Measurements from ENCODE around the gene PIP4K2C. TPM values are rescaled to one million over a fixed set of nuclear protein-coding genes. Genes with fewer than 3 reads are reported as not detected.
"Not testable (repeated sequence)": the region's sequence is repeated elsewhere in the genome, so short reads cannot be mapped to it uniquely, and the experiment has no call there.

The PIP4K2C gene
- polyA plus RNA-seq, 6 donors from 2014 or later: 15.8 to 42.0 (median 19.1) TPM

DNA sequence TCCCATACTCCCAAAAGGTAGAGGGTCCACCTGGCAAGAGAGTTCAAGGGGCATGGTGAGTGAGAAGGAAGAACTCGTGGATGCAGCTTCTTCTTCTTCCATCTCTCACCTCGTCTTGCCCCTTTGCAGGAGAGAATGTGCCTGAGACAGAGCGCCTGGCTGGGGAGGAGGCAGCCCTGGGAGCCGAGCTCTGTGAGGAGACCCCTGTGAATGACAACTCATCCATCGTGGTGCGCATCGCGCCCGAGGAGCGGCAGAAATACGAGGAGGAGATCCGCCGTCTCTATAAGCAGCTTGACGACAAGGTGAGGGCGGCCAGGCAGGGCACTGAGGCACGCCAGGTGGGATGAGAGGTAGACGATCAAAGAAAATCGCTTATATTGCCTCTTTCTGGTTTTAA is 21.1 kb upstream of the PIP4K2C start:
- Mint-ChIP-seq H3K4me1 (no peaks in the 10 kb centered on the region), H3K36me3 (no peaks in the 10 kb centered on the region), H3K4me3 (no peak overlapping the region), H3K27ac (peak overlapping the region in 1 of 6 donors; percentile 37), H3K9me3 (peaks cover 0 to under 1% (median 0%) of the 10 kb centered on the region in 7 donors), H3K27me3 (peaks cover 18 to 48% (median 45%) of the 10 kb centered on the region in 3 donors)
- DNase-seq (no peak), ATAC-seq (ENCODE audit: low read depth in 2 of 2) (no peak)

DNA sequence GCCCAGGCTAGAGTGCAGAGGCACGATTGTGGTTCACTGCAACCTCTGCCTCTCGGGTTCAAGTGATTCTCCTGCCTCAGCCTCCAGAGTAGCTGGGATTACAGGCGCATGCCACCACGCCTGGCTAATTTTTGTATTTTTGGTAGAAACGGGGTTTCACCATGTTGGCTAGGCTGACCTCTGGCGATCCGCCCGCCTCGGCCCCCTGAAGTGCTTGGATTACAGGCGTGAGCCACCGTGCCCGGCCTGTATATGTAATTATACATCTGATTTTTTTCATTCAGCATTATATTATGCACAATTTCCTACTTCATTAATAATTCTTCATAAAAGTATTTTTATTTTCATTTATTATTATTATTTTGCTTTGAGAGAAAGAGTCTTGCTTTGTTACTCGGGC is 20.6 kb upstream of the PIP4K2C start:
- not testable (repeated sequence) for H3K4me1 Mint-ChIP-seq; H3K27ac Mint-ChIP-seq; H3K4me3 Mint-ChIP-seq; DNase-seq; H3K9me3 Mint-ChIP-seq; H3K36me3 Mint-ChIP-seq; ATAC-seq (ENCODE audit: low read depth in 2 of 2)
- H3K27me3 Mint-ChIP-seq: peaks cover 17 to 52% (median 45%) of the 10 kb centered on the region in 3 donors

DNA sequence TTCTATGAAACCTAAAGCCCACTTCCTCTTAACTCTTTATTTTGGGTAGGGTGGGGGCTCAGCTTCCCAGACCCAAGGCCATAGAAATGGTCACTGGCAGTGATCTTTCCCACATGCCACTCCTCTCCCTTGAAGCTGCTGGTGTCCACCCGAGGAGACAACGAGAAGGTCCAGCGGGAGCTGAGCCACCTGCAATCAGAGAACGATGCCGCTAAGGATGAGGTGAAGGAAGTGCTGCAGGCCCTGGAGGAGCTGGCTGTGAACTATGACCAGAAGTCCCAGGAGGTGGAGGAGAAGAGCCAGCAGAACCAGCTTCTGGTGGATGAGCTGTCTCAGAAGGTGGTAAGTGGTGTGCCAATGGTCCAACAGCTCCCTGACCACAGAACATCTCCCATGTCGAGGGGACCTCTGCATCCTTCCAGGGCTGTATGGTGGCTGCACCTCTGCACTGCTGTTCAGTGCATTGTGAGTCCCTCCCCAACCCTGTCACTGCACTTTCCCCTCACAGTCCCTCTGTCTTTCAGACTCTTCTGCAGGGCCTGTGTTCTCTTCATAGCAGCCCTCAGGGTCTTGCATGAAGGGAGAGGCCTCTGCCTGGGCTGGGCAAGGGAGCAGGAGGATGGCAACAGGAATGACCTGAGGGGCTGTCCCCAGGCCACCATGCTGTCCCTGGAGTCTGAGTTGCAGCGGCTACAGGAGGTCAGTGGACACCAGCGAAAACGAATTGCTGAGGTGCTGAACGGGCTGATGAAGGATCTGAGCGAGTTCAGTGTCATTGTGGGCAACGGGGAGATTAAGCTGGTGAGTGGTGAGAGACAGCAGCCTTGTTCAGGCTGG is 18.8 kb upstream of the PIP4K2C start:
- Mint-ChIP-seq H3K9me3 (no peaks in the 10 kb centered on the region), H3K4me3 (no peak overlapping the region), H3K36me3 (no peaks in the 10 kb centered on the region), H3K4me1 (no peaks in the 10 kb centered on the region), H3K27ac (peak overlapping the region in 1 of 6 donors; percentile 72), H3K27me3 (peaks cover 30 to 66% (median 48%) of the 10 kb centered on the region in 3 donors)
- ATAC-seq (ENCODE audit: low read depth in 2 of 2) (no peak), DNase-seq (no peak)

DNA sequence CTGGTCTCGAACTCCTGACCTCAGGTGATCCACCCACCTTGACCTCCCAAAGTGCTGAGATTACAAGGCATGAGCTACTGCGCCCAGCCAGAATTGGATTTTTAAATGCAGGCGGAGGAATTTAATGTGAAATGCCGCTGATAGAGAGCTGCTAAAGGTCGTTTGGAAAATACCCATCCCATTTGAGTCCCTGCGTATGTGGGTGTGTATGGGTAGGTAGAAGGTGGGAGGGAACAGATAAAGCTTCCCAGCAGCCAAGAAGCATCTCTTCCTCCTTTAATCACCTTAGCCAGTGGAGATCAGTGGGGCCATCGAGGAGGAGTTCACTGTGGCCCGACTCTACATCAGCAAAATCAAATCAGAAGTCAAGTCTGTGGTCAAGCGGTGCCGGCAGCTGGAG is 16.2 kb upstream of the PIP4K2C start:
- H3K36me3 Mint-ChIP-seq: no peaks in the 10 kb centered on the region
- no peaks in the 10 kb centered on the region for H3K4me1 Mint-ChIP-seq
- DNase-seq (no peak), ATAC-seq (ENCODE audit: low read depth in 2 of 2) (no peak)
- H3K27me3 Mint-ChIP-seq: peaks cover 19 to 52% (median 25%) of the 10 kb centered on the region in 3 donors
- H3K4me3 Mint-ChIP-seq: no peak overlapping the region
- peak overlapping the region in 1 of 6 donors; percentile 49 for H3K27ac Mint-ChIP-seq
- no peaks in the 10 kb centered on the region for H3K9me3 Mint-ChIP-seq

DNA sequence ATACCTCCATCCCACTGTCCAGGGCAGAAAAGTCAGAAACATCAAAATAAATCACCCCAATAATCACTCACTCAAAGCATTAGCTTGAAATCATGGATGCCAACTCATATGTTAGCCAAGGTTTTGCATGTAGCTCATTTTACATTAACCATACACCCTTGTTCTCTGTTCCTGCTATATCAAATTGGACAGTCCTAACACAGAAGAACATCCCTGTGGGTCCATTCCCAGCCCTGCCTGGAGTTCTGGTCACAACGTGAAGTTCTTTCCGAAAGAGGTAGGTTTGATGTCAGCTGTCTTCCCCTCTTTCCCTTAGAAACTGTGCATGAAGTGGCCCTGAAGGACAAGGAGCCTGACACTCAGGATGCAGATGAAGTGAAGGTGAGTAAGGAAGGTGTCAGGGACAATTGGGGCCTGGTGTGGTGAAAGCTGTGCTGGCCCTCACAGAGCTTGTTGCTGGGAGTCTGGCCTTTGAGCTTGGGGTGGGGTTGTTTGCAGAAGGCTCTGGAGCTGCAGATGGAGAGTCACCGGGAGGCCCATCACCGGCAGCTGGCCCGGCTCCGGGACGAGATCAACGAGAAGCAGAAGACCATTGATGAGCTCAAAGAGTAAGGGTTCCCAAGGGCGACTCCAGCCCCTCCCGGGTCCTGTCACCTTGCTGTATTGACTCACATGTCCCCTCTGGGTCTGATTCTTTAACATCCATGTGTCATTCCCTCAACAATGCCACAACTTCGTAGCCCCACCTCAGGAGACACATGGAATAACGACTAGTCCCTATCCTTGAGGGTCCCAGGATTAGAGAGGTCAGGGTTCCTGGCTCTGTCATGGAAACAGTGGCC is 15.0 kb upstream of the PIP4K2C start:
- H3K4me1 Mint-ChIP-seq: no peaks in the 10 kb centered on the region
- DNase-seq: no peak
- H3K9me3 Mint-ChIP-seq: no peaks in the 10 kb centered on the region
- peak overlapping the region in 1 of 6 donors; percentile 85 for H3K27ac Mint-ChIP-seq
- peaks cover 20 to 63% (median 30%) of the 10 kb centered on the region in 3 donors for H3K27me3 Mint-ChIP-seq
- H3K36me3 Mint-ChIP-seq: no peaks in the 10 kb centered on the region
- H3K4me3 Mint-ChIP-seq: no peak overlapping the region
- ATAC-seq (ENCODE audit: low read depth in 2 of 2): no peak

DNA sequence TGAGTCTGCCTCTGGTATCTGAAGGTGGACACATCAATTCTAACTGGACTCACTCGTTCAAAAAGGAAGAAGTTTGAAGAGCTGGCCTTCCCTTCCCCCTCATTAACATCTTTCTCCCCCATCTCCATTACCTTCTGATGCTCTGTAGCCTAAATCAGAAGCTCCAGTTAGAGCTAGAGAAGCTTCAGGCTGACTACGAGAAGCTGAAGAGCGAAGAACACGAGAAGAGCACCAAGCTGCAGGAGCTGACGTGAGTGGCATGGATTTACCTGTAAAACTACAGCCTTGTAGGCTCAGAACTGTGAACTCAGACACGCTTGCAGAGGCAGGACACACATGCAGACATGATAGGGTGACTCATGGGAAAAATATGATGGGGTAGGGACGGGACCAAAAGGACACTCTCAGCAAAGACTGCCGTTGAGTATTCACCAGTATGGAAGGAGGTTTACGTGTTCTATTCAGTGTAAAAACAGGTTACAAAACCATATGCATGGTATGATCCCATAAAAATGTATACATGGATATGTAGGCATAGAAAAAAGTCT is 14.3 kb upstream of the PIP4K2C start:
- ATAC-seq (ENCODE audit: low read depth in 2 of 2) (no peak), DNase-seq (no peak)
- no peak overlapping the region for H3K27ac Mint-ChIP-seq
- no peaks in the 10 kb centered on the region for H3K9me3 Mint-ChIP-seq
- H3K4me3 Mint-ChIP-seq: no peak overlapping the region
- peaks cover 20 to 65% (median 30%) of the 10 kb centered on the region in 3 donors for H3K27me3 Mint-ChIP-seq
- H3K36me3 Mint-ChIP-seq: no peaks in the 10 kb centered on the region
- no peaks in the 10 kb centered on the region for H3K4me1 Mint-ChIP-seq

DNA sequence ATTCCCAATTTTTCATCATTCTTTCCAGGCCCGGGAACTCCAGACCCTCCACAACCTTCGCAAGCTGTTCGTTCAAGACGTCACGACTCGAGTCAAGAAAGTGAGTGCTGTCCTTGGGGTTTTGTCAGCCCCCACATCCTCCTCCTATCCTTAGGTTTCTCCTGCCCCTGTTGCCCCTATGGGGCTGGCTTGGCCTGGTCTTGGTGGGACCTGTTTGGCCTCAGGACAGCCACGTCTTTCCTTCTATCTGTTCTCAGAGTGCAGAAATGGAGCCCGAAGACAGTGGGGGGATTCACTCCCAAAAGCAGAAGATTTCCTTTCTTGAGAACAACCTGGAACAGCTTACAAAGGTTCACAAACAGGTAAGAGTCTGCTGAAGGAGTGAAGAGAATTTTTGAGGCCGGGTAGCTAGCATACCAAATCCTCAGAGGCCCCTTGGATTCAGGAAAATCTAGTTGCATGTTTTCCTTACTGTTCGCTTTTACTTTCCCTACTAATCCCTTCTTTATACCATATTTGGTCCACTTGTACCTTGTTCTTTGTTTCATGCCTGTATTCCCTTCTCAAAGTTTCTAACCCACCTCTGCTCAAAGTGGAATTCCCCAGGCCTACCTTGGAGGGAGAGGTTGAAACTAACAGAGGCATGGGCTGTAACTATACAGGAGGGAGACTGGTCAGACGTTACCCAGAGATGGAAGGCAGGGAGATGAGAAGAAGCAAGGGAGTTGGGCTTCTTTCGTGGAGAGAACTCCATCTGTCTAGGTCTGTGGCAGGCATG is 12.8 kb upstream of the PIP4K2C start:
- peaks cover 27 to 57% (median 32%) of the 10 kb centered on the region in 3 donors for H3K27me3 Mint-ChIP-seq
- peaks cover 2% of the 10 kb centered on the region in 3 donors for H3K4me1 Mint-ChIP-seq
- no peak overlapping the region for H3K4me3 Mint-ChIP-seq

DNA sequence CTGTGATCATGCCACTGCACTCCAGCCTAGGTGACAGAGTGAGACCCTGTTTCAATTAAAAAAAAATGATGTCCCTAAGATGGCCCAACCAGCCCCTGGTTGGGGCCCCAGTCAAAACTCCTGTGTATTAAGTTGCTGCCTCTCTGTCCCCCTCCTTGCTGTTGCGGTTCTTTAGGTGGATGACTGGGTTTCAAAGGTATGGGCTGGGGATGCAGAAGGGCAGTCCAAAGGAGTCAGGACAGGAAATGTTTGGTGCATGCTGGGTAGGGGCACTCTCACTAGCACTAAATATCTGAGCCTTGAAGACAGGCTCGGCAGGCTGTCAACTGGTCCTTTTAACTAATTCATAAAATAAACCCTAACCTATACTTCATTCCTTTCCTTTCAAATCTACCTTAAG is 12.0 kb upstream of the PIP4K2C start:
- ATAC-seq (ENCODE audit: low read depth in 2 of 2) (no peak), DNase-seq (no peak)
- Mint-ChIP-seq H3K27me3 (peaks cover 29 to 61% (median 36%) of the 10 kb centered on the region in 3 donors), H3K9me3 (no peaks in the 10 kb centered on the region), H3K36me3 (no peaks in the 10 kb centered on the region), H3K4me3 (peak overlapping the region in 1 of 8 donors; percentile 72), H3K4me1 (peaks cover 4 to 6% (median 5%) of the 10 kb centered on the region in 3 donors), H3K27ac (peak overlapping the region in 1 of 6 donors; percentile 45)

More for the DNA sequence above, 12.8 kb upstream of the PIP4K2C start:
- no peaks in the 10 kb centered on the region for H3K36me3 Mint-ChIP-seq
- H3K9me3 Mint-ChIP-seq: no peaks in the 10 kb centered on the region
- H3K27ac Mint-ChIP-seq: no peak overlapping the region
- DNase-seq (no peak), ATAC-seq (ENCODE audit: low read depth in 2 of 2) (no peak)

DNA sequence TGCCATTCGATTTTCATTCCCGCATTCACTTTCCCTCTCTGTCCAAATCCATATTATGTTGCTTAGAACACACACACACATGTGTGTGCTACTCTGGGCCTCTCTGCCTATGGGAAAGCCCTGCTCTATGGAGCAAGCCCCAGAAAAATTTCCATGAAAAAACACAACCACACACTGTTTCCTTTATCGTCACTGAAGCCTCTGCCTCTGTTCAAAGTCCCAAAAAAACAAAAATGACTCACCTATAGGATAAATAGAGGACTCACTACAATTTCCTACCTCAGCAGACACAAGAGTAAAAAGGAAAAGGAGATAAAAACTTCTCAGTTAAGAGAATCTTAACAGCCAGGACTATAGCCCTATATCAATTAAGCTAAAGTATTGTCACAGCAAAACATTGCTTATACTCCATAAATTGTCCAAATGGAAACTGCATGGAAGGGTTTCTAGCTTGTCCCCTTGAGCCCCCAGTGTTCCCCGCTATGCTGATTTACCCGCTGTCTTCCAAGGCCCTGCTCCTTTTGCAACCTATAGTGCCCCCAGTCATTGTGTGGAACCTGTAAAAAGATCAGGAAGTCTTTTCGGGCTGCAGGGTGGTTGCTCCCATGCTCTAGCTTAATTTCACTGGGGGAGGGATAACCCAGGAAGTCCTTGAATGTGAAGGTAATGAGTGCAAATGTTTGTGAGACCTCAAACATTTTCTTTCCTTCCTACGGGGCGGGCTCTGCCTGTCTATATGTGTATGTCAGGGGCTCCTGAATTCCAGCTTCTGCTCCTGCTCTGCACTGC is 11.1 kb upstream of the PIP4K2C start:
- no peaks in the 10 kb centered on the region for H3K9me3 Mint-ChIP-seq
- no peak for ATAC-seq (ENCODE audit: low read depth in 2 of 2)
- peaks cover 4 to 6% (median 5%) of the 10 kb centered on the region in 3 donors for H3K4me1 Mint-ChIP-seq
- peaks cover 33 to 63% (median 36%) of the 10 kb centered on the region in 3 donors for H3K27me3 Mint-ChIP-seq
- no peak overlapping the region for H3K4me3 Mint-ChIP-seq
- peak overlapping the region in 1 of 6 donors; percentile 51 for H3K27ac Mint-ChIP-seq
- H3K36me3 Mint-ChIP-seq: no peaks in the 10 kb centered on the region
- DNase-seq: no peak

DNA sequence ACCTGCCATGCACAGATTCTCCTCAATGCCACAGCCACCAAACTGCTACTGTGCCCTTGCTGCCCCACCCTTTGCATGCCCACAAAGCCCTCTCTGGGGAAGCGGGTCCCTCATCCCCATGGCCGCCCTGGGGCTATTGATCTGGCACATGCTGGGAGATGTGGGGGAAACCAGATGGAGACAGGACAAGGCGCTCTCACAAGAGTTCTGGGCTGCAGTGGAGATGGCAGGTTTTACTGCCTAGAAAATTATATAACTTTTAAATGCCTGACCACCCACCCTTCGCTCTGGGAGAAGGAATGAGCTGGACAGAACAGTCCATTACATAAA is 10.6 kb upstream of the PIP4K2C start:
- no peak overlapping the region for H3K4me3 Mint-ChIP-seq
- H3K27ac Mint-ChIP-seq: no peak overlapping the region
- no peak for ATAC-seq (ENCODE audit: low read depth in 2 of 2)
- H3K9me3 Mint-ChIP-seq: no peaks in the 10 kb centered on the region
- H3K4me1 Mint-ChIP-seq: peaks cover 4 to 6% (median 5%) of the 10 kb centered on the region in 3 donors
- H3K36me3 Mint-ChIP-seq: no peaks in the 10 kb centered on the region
- DNase-seq: no peak
- peaks cover 33 to 58% (median 33%) of the 10 kb centered on the region in 3 donors for H3K27me3 Mint-ChIP-seq

DNA sequence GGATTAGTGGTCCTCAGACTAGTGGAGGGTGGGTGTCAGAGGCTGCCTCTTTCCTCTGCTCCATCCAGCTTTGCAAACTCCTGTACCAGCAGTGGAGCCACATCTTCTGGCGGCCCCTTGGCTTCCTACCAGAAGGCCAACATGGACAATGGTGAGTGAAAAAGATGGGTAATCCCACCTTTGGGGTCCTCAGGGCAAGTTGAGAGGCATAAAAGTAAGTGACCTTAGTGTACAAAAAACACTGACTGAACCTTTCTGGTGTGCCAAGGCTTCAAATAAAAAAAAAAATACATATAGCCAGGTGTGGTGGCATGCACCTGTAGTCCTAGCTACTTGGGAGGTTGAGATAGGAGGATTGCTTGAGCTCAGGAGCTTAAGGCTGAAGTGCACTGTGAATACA is 9.2 kb upstream of the PIP4K2C start:
- Mint-ChIP-seq H3K4me1 (peaks cover 4 to 6% (median 5%) of the 10 kb centered on the region in 3 donors), H3K27ac (peak overlapping the region in 1 of 6 donors; percentile 63), H3K9me3 (no peaks in the 10 kb centered on the region), H3K36me3 (no peaks in the 10 kb centered on the region), H3K27me3 (peaks cover 22 to 44% (median 28%) of the 10 kb centered on the region in 3 donors), H3K4me3 (no peak overlapping the region)
- DNase-seq (no peak), ATAC-seq (ENCODE audit: low read depth in 2 of 2) (no peak)

DNA sequence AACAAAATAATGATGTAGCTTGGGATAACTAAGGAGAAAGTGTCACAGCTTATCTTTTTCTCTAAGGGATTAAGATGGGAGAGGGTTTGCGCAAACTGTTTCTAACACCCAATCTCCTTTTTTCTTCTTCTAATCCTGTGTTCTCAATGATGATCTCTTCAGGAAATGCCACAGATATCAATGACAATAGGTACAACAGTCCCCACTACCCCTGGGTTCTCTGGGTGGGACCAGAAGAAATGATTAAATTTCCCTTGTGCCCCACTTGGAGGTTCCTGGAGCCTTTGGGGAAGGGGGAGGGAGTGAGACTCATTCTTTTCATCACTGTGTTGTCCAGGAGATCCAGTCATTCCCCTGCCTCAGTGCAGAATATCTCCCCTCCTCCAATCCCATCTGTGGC is 8.6 kb upstream of the PIP4K2C start:
- Mint-ChIP-seq H3K36me3 (no peaks in the 10 kb centered on the region), H3K4me1 (peaks cover 4 to 6% (median 5%) of the 10 kb centered on the region in 3 donors), H3K27ac (no peak overlapping the region), H3K9me3 (no peaks in the 10 kb centered on the region), H3K4me3 (no peak overlapping the region), H3K27me3 (peaks cover 20 to 42% (median 28%) of the 10 kb centered on the region in 3 donors)
- DNase-seq (no peak), ATAC-seq (ENCODE audit: low read depth in 2 of 2) (no peak)
